HG03103 (cell line): ENCODE measurements around the gene TJP3.

Experiments
- ATAC-seq: cut with Tn5 transposase; IDR thresholded peaks from one replicate; pipeline ENCODE4 v1.9.1; 2021; ENCODE audit warnings: low read depth; ENCODE audit not compliant: unreplicated experiment

The TJP3 gene

GRCh38 chr19:3712663-3713611, 4.8 kb downstream of the TJP3 start:
- no peak for ATAC-seq

DNA sequence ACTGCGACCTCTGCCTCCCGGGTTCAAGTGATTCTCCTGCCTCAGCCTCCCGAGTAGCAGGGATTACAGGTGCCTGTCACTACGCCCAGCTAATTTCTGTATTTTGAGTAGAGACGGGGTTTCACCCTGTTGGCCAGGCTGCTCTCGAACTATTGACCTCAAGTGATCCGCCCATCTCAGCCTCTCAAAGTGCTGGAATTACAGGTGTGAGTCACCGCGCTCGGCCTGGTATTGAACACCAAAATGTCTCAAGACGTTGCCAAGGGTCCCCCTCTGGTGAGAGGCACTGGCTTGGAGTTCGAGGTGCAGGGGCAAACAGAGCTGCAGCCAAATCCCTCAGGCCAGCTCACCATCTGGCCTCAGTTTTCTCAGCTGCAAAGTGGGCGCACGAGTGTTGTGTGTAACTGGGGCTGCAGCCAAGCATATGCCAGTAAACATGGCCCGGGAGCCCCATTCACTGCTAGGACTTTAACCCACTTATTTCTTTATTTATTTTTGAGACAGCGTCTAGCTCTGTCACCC, 8.0 kb downstream of the TJP3 start:
- ATAC-seq = no peak

DNA sequence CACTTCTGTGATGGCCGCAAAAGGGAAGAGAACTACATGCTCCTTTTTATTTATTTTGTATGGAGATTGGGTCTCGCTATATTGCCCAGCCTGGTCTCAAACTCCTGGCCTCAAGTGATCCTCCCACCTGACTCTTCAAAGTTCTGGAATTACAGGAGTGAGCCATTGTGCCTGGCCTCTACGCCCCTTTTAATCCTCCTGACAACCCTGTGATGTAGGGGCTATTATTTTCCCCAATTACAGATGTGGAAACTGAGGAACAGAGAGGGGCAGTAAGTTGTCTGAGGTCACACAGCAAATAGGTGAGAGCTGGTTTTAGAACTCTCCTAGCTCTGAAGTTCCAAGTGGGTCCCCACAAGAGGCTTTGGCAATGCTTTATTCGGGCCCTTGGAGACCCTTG, 11.7 kb downstream of the TJP3 start:
- ATAC-seq = no peak

GRCh38 chr19:3720349-3720917, 12.2 kb downstream of the TJP3 start:
- no peak for ATAC-seq

- no peak for ATAC-seq
Observed at GRCh38 chr19:3721131-3721886, 13.1 kb downstream of the TJP3 start.

DNA sequence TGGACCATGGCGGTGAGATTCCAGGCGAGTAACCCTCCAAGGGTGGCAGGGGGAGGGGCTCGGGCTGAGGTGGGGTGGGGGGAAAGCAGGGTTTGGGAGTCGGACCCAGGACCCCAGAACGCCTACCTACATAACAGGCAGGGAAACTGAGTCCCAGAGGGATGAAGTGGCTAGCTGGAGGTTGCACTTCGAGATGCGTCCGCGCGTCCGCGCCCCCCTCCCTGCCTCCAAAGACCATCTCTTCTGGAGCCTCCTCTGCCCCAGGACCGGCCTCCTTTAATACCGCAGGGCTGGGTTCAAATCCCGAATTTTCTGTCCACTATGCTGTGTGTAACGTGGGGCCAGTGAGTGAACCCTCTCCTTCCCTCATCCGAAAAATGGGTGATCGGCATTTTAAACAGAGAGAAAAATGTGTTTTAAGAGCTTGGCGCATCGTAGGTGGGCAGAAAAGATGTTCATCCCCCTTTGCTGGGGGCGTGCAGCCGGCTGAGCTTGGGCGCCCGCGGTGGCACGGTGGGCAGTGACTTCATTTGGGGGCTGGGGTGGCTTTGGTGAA, 13.8 kb downstream of the TJP3 start:
- no peak for ATAC-seq

DNA sequence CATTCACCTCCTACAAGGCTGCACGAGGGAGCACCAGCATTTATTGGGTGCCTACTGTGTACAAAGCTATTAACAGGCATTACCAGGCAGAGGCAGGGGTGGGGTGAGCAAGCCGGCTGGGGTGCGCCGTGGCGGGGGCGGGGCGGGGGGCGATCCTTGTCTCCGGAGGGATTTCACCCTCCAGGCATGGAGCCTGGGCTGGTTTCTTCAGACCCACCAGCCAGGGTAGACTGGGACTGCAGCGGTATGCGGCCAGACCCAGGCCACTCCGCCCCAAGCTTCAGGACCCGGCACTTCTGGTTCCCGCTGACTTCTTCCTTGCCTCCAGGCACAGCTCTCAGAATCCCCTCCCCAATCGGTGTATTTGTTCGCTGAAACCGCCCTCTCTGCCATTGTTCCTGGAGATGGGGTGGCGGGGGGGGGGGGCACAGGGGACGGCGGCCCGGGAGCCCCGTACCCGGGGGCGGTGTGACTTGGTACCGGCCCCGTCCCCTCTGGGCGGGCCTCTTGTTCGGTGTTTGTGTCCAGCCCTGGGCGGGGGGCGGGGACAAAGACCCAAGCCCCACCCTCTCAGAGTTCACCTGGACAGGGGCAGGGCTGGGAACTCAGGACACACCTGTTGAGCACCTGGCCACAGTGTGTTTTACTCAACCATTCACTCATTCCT, 14.4 kb downstream of the TJP3 start:
- ATAC-seq = no peak

DNA sequence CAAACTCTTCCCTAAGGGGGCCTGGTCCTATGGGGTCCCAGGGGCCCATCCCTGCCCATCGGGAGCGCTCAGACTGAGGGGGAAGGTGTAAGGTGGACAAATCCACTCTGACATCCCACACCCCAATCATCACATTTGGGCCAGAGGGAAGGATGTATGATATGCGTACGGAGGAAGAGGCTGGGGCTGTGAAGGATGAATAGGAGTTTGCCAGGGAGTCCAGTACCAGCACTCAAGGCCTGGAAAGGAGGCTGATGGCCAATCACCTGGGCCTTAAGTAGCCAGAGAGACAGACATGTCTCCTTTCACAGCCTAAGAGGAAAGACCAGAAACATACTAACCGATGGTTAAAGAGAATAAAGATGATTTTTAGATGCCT, 14.9 kb downstream of the TJP3 start:
- ATAC-seq = no peak

- ATAC-seq = no peak
Observed at GRCh38 chr19:3723883-3724282, 15.7 kb downstream of the TJP3 start.

- ATAC-seq = no peak
Observed at GRCh38 chr19:3725121-3725520, 16.9 kb downstream of the TJP3 start.

DNA sequence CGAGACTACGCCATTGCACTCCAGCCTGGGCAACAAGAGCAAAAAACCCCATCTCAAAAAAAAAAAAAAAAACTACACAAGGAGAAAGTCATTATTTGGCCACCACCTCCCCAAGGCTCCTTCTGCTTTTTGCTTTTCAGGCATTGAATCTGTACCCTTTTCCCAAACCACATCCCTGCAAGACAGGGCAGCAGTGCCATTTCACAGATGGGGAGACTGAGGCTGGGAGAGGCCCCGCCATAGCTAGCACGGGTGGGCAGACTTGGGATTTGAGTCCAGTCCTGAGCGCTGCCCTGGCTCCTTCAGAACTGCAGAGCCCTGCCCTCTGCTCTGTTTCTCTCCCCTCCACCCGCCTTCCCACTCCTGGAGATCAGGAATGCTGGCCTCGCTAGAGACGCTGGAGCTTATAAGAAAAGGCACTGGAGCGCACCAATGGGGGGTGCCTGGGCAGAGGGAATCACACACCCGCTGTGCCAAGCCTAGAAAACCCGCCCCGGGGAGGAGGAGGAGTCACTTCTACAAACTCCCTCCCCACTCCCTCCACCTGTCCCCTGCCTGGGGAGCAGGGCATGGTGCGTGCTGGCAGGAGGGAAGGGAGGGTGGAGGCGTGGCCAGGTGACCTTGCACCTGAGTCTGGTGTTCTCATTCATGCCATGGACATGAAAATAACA, 17.6 kb downstream of the TJP3 start:
- no peak for ATAC-seq

DNA sequence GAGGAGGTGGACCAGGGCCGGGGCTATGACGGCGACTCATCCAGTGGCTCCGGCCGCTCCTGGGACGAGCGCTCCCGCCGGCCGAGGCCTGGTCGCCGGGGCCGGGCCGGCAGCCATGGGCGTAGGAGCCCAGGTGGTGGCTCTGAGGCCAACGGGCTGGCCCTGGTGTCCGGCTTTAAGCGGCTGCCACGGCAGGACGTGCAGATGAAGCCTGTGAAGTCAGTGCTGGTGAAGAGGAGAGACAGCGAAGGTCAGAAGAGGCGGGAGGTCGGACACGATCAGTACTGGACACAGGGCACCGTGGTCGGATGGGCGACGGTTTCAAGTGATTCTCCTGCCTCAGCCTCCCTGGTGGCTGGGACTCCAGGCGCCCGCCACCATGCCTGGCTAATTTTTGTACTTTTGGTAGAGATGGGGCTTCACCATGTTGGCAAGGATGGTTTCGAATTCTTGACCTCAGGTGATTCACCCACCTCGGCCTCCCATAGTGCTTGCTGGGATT, 22.3 kb downstream of the TJP3 start:
- ATAC-seq = no peak

DNA sequence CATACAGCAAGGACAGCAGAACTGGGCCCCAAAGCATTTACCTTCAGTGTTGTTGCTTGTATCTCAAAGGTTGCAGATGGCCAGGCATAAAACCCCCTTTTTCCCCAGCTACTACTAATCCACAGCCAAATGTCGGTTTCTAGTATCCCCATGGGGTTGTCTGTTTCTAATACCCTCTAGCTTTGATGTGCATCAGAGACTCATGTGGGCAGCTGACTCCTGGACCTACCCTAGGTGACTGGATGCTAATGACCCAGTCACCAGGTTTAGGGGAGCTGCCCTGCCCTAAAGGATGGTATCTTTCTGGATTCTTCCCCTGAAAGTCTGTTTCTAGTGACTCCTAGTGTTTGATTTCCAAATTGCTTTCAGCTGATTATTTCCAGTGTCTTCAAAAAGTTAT, 23.9 kb downstream of the TJP3 start:
- no peak for ATAC-seq

GRCh38 chr19:3733549-3734309, 25.5 kb downstream of the TJP3 start:
- no peak for ATAC-seq

DNA sequence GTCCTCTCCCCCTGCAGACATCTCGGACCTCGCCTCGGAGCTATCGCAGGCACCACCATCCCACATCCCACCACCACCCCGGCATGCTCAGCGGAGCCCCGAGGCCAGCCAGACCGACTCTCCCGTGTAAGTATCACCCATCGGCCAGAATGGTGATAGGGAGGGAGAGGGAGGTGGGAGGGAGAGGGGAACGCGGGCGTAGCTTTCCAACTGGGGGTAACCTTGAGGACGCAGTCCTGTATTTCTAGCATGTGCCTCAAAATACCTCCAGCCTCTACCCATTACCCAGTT, 26.1 kb downstream of the TJP3 start:
- no peak for ATAC-seq

GRCh38 chr19:3736106-3736724, 28.0 kb downstream of the TJP3 start:
- no peak for ATAC-seq

- ATAC-seq = no peak
Observed at GRCh38 chr19:3737487-3738205, 29.5 kb downstream of the TJP3 start.
